Brain pericyte (primary cell): Measurements from ENCODE around the gene TGIF2LY.
"Not testable (repeated sequence)": the region's sequence is repeated elsewhere in the genome, so short reads cannot be mapped to it uniquely, and the experiment has no call there.

Experiments
- DNase-seq: peaks from one replicate; pipeline ENCODE4 v3.0.0-alpha.2; 2012; ENCODE audit warnings: low read depth, low spot score

TGIF2LY gene

DNA sequence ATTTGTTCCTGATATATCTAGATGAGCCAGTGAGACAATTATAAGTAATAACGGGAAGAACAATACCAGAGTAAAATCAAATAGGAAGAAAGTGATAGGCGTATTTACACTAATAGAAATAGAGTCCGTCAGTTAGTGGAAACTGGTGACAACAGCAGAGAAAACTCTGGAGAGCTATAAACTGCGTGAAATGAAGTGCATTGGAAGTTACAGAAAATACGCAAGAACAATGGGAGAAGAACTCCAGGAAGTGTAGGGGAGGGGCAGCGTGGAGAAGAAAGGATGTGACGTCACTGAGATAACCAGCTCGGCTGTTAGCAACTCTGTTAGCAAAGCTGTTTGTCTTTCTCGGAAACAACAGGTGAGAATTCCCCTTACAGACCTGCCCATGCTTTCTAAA lies at the start of gene TGIF2LY:
Gene TGIF2LY (plus strand): TSS at position 301 of the 400 bp plus-strand sequence. CDS start 178 bp downstream, outside the sequence.
- DNase-seq = not testable (repeated sequence)
